Activated B cell treated with CpG ODN at 0.5 μM for 24 hours (primary cell): Measurements from ENCODE around the gene OSGEPL1. TPM values are rescaled to one million over a fixed set of nuclear protein-coding genes. Genes with fewer than 3 reads are reported as not detected.

Experiments
- ATAC-seq: fragments of 200-7000 bp; cut with Tn5 transposase; one replicate; pipeline ENCODE4 v1.10.0; 2021; ENCODE audit warnings: low read depth, mild to moderate bottlenecking, moderate library complexity
- CTCF ChIA-PET: fragments of 350-600 bp; sonication (Branson Sonifier 250); formaldehyde crosslinking; loops from one replicate; lab custom pipeline; 2021; ENCODE audit warnings: antibody characterized with exemption; lab: Charles Lee
- POLR2A ChIA-PET: fragments of 350-600 bp; sonication (Branson Sonifier 250); formaldehyde crosslinking; loops from one replicate; lab custom pipeline; 2021; ENCODE audit warnings: antibody characterized with exemption; lab: Charles Lee
- DNase-seq: peaks from one replicate; pipeline ENCODE4 v3.0.0; 2022
- H3K27ac Mint-ChIP-seq: one replicate; pipeline ENCODE4 v1.8.0; 2020; ENCODE audit warnings: mixed read lengths
- H3K27me3 Mint-ChIP-seq: one replicate; pipeline ENCODE4 v1.8.0; 2021; ENCODE audit warnings: mixed read lengths
- H3K36me3 Mint-ChIP-seq: one replicate; pipeline ENCODE4 v1.8.0; 2021; ENCODE audit warnings: low read depth, mixed read lengths
- H3K4me1 Mint-ChIP-seq: one replicate; pipeline ENCODE4 v1.8.0; 2021; ENCODE audit warnings: mixed read lengths
- H3K4me3 Mint-ChIP-seq: one replicate; pipeline ENCODE4 v1.8.0; 2020; ENCODE audit warnings: mild to moderate bottlenecking, mixed read lengths
- H3K9me3 Mint-ChIP-seq: one replicate; pipeline ENCODE4 v1.8.0; 2020; ENCODE audit warnings: mixed read lengths
- CTCF ChIP-seq: fragments of 200-600 bp; IDR thresholded peaks from one replicate; pipeline ENCODE4 v1.8.0; 2022; ENCODE audit warnings: antibody characterized with exemption, mild to moderate bottlenecking
- intact Hi-C: fragments of 100-400 bp; cut with micrococcal nuclease; formaldehyde crosslinking; loops from one replicate; pipeline ENCODE4 v1.15.1; 2024
- total RNA-seq: library from RNA; stranded (reverse); gene quantifications from 2 replicates; pipeline ENCODE4 v1.2.3, GENCODE V29; 2022

The OSGEPL1 gene
- total RNA-seq, 1 donor from 2014 or later, result 12.3 TPM

DNA sequence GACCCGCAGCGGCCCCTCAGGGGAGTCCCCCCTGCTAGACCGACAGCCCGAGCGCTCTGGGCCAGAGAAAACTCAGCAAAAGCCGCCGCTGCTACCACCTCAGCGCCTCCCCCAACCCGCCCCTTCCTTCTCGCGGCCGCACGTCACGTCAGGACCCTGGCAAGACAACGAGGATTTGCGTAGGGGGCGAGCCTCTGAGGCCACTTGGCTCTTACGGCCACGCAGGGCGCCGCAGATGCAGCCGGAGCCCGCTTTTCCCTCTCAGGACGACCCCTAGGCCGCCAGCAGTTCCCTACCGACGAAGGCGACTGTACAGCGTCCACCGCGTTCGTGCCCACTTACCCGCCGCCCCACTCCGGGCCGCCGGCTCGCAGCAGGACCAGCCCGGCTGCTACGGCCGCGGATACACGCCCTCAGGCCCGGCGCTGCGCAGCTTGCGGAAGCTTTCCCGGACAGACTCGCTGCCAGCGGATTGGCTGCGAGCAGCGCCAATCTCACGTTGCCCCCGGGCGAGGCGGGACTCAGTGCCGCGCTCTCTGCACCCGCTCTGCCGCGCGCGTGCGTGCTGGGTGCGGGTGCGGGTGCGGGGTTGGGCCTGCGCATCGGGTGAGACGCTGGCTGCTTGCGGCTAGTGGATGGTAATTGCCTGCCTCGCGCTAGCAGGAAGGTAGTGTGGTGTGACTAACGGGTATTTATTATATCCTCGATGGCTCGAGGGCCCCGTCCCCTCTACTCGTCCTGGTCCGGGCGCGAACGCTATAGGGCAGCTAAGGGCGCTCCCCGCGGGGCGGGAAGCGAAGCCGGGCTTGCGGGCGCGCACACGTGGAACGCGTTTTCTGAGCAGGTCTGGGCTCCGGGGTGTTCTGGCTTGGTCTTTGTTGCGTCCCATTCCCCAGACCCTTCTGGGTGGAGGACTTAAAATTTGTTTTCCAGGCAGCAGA, 21.6 kb upstream of the OSGEPL1 start, which contains the start of the genes ORMDL1 and PMS1:
Gene ORMDL1, minus strand, starts transcription at position 413 of the 941 bp plus-strand sequence. CDS start 1,744 bp downstream, outside the sequence.
Gene PMS1, plus strand, starts transcription at position 524 of the 941 bp plus-strand sequence. CDS start 7,360 bp downstream, outside the sequence.
- no peak for TF ChIP-seq CTCF
- ChIA-PET POLR2A (interaction anchor here (0.5 to 3.6 kb wide), 13 partner anchors 10 to 1340 kb away, joined by 3 to 92 read pairs (median 5); partner anchors contain the start of genes ANKAR, ASNSD1, GLS and HIBCH), CTCF (interaction anchor here (1.6 to 2.4 kb wide), 2 partner anchors 21 to 110 kb away, joined by 4 to 18 read pairs; partner anchors contain the start of genes ANKAR and OSGEPL1)
- DNase-seq, result peak; percentile 95
- intact Hi-C loops, result loop anchor here (1.0 to 10.0 kb wide), 10 partner anchors 22 to 1367 kb away; partner anchors contain the start of genes ANKAR, ASNSD1, GLS and INPP1
- peak; percentile 90 for ATAC-seq
- peak within 1 kb of the TSS; percentile 96 for H3K27ac Mint-ChIP-seq
- H3K9me3 Mint-ChIP-seq, result no peaks in the 10 kb centered on the region
- peaks cover 45% of the 10 kb centered on the region for H3K4me1 Mint-ChIP-seq
- no peaks in the 10 kb centered on the region for H3K27me3 Mint-ChIP-seq
- H3K36me3 Mint-ChIP-seq, result peaks cover 48% of the 10 kb centered on the region
- peak within 1 kb of the TSS; percentile 94 for H3K4me3 Mint-ChIP-seq

- DNase-seq (no peak), ATAC-seq (no peak)
- Mint-ChIP-seq H3K9me3 (no peaks in the 10 kb centered on the region), H3K4me3 (peak overlapping the region; percentile 94), H3K27me3 (no peaks in the 10 kb centered on the region), H3K36me3 (peaks cover 52% of the 10 kb centered on the region), H3K4me1 (peaks cover 45% of the 10 kb centered on the region), H3K27ac (peak overlapping the region; percentile 96)
- no peak for TF ChIP-seq CTCF
- ChIA-PET CTCF (interaction anchor here (1.6 to 2.4 kb wide), 2 partner anchors 20 to 110 kb away, joined by 4 to 18 read pairs; partner anchors contain the start of genes ANKAR and OSGEPL1), POLR2A (interaction anchor here (0.6 to 3.6 kb wide), 10 partner anchors 9 to 536 kb away, joined by 3 to 92 read pairs (median 4); partner anchors contain the start of genes ANKAR, ASNSD1, HIBCH and OSGEPL1)
- intact Hi-C loops, result loop anchor here (5.0 to 10.0 kb wide), 2 partner anchors 561 to 1099 kb away; partner anchors contain the start of genes GLS and INPP1
Observed at GRCh38 chr2:189783451-189783926, 20.9 kb upstream of the OSGEPL1 start.

DNA sequence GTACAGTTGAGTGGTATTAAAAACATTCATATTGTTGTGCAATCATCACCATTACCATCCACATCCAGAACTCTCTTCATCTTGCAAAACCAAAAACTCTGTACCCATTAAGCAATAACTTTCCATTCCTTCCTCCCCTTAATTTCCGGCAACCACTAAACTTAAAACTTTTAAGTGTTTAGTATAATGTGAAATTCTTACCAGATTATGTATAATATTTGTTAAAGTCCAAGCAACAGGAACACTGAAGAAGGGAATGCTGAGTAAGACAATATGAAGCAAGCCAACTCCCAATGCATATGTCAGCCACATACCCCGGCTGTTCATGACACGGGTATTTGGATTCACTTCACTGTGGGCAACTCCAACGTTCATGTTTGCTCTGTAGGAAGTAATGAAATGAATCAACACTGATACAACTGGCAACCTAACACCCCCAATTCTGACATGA, 19.7 kb upstream of the OSGEPL1 start:
- DNase-seq, result no peak
- no peak for TF ChIP-seq CTCF
- Mint-ChIP-seq H3K4me3 (peak overlapping the region; percentile 94), H3K36me3 (peaks cover 57% of the 10 kb centered on the region), H3K27me3 (no peaks in the 10 kb centered on the region), H3K9me3 (no peaks in the 10 kb centered on the region), H3K4me1 (peaks cover 47% of the 10 kb centered on the region), H3K27ac (peak overlapping the region; percentile 96)
- ChIA-PET POLR2A (interaction anchor here (3.2 to 3.6 kb wide), 2 partner anchors 20 to 108 kb away, joined by 21 to 92 read pairs; partner anchors contain the start of genes ANKAR and OSGEPL1), CTCF (no interaction called here)
- ATAC-seq, result no peak
- intact Hi-C loops, result loop anchor here (5.0 to 10.0 kb wide), 2 partner anchors 563 to 1100 kb away; partner anchors contain the start of genes GLS and INPP1

DNA sequence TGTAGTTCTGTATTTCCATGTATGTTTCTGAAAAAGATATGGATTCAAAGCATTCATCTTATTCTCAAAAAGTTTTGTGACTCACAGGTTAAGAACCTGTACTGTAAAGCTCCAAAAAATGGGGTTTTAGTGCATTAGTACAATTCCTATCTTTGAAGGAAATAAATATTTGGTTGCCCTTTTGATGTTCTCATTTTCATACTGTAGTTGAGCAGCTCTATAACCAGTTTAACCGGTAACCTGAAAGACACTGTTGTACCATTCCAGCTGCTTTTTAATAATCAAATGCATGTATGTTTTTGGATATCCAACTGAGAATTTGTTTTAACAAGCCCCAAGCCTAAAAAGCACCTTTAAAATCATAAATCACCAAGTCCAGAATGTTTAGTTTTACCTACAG, 9.6 kb upstream of the OSGEPL1 start:
- H3K4me1 Mint-ChIP-seq, result peaks cover 4% of the 10 kb centered on the region

More for the DNA sequence above, 9.6 kb upstream of the OSGEPL1 start:
- ChIA-PET CTCF (no interaction called here), POLR2A (interaction anchor here (1.0 kb wide), 1 partner anchor 9 kb away, joined by 3 read pairs; no protein-coding TSS in a partner anchor)
- intact Hi-C loops, result no loop called here
- H3K27ac Mint-ChIP-seq, result no peak overlapping the region
- no peaks in the 10 kb centered on the region for H3K9me3 Mint-ChIP-seq
- ATAC-seq (no peak), DNase-seq (no peak)
- no peak overlapping the region for H3K4me3 Mint-ChIP-seq
- no peak for TF ChIP-seq CTCF
- H3K27me3 Mint-ChIP-seq, result no peaks in the 10 kb centered on the region
- H3K36me3 Mint-ChIP-seq, result peaks cover 76% of the 10 kb centered on the region
